ENCODE results near the gene HCLS1.
"Not testable (repeated sequence)": the region's sequence is repeated elsewhere in the genome, so short reads cannot be mapped to it uniquely, and the experiment has no call there.

HCLS1 gene

GRCh38 chr3:121595765-121596406, 64.8 kb downstream of the HCLS1 start:
- DNase-seq (ENCODE audit: low spot score) = no peak

GRCh38 chr3:121594850-121595249, 65.9 kb downstream of the HCLS1 start:
- no peak for DNase-seq (ENCODE audit: low spot score)

- DNase-seq (ENCODE audit: low spot score) = not testable (repeated sequence)
These were observed 66.9 kb downstream of the HCLS1 start for GRCh38 chr3:121593806-121594205.

DNA sequence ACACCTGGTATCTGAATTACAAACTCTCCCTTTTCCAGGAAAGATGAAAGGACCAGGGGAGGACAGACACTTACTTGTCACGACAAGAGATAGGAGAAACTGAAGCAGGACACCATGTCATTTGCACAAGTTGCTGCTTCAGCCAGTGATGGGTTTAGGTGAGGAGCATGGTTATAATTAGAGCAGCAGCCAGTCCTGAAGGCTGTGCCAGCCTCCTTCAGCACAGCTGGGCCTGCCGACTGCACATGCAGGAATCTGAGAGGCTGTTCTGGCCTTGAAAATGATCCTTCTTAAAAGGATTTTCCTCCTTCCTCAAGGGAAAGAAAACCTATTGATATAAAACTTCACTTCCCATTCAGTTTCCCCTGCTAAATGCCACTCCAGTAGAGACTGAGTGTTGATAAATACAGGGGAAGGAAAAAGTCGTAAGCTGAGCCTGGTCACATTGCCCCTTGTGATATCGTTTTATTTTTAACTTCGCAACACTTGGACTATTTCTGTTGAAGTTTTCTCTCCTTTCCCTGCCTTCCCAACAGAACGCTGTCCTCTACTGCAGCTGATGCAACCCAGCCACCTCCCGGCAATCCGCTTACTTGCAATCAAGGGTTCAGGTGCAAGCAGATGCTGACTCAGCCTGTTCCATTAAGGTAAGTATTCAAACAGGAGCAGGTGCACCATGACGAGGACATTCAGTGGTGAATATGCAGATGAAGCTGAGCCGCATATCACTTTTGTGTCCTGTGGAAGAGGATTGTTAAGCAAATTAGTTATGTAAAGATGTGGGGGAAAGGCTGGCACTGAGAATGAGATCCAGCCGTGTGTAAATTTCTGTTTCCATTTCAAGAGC, 67.6 kb downstream of the HCLS1 start, which contains the start of gene FBXO40:
FBXO40 (plus strand) TSS at position 524 of the 847 bp plus-strand sequence. CDS start 27,197 bp downstream, outside the sequence.
- no peak for DNase-seq (ENCODE audit: low spot score)

GRCh38 chr3:121584418-121584817, 76.3 kb downstream of the HCLS1 start:
- no peak for DNase-seq (ENCODE audit: low spot score)

DNA sequence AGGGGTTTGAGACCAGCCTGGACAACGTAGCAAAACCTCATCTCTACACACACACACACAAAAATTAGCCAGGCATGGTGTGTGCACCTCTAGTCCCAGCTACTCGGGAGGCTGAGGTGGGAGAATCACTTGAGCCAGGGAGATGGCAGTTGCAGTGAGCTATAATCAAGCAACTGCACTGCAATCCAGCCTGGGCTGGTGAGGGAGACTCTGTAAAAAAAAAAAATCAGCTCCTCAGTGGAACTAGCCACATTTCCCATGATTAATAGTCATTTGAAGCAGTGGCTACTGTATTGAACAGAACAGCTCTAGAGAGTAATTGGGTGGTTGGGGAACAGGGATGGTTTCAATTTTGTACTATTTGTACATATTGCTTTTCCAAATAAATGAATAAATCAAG, 79.0 kb downstream of the HCLS1 start:
- no peak for DNase-seq (ENCODE audit: low spot score)

Data from putamen (tissue), 1 donor.